ENCODE data around the gene C1orf74.

The C1orf74 gene

GRCh38 chr1:209770636-209771415, 13.5 kb downstream of the C1orf74 start:
- TF ChIP-seq FOXK2 (IDR thresholded peaks at IDR 0.05) (no peak), CTBP1 (IDR thresholded peaks at IDR 0.05; ENCODE audit: borderline replicate concordance) (0 out of 2 replicates have a peak, but pooled peaks have one; percentile 9)
- POLR2A ChIA-PET = no interaction called here
- DNase-seq (ENCODE audit: extremely low spot score) = no peak
- CTCF ChIA-PET = no interaction called here

- TF ChIP-seq SUZ12 (IDR thresholded peaks at IDR 0.05) (no peak), L3MBTL2 (conservative IDR thresholded peaks at IDR 0.05) (no peak), FOXA1 (IDR thresholded peaks at IDR 0.05) (no peak), ELF4 (IDR thresholded peaks at IDR 0.05) (no peak), LEF1 (IDR thresholded peaks at IDR 0.05; ENCODE audit: borderline replicate concordance) (no peak), FOXM1 (IDR thresholded peaks at IDR 0.05; ENCODE audit: borderline replicate concordance) (no peak), NFRKB (IDR thresholded peaks at IDR 0.05) (no peak), PKNOX1 (IDR thresholded peaks at IDR 0.05) (no peak), ARNT (IDR thresholded peaks at IDR 0.05) (no peak), HDGF (IDR thresholded peaks at IDR 0.05; ENCODE audit: borderline replicate concordance) (no peak), SP1 (IDR thresholded peaks at IDR 0.05) (no peak), ZNF384 (IDR thresholded peaks at IDR 0.05) (no peak), CTBP1 (IDR thresholded peaks at IDR 0.05; ENCODE audit: borderline replicate concordance) (no peak), BHLHE40 (IDR thresholded peaks at IDR 0.05; ENCODE audit: borderline replicate concordance) (no peak), TARDBP (IDR thresholded peaks at IDR 0.05) (no peak)
- CTCF ChIA-PET = no interaction called here
- POLR2A ChIA-PET = interaction anchor here (1.4 kb wide), 1 partner anchor 15 kb away, joined by 5 read pairs; the partner anchor contains the start of gene C1orf74
- no peak for DNase-seq (ENCODE audit: extremely low spot score)
Observed at GRCh38 chr1:209769971-209770370, 14.4 kb downstream of the C1orf74 start.

- DNase-seq (ENCODE audit: extremely low spot score) = no peak
- no peak for TF ChIP-seq HDGF (IDR thresholded peaks at IDR 0.05; ENCODE audit: borderline replicate concordance)
- TF ChIP-seq FOXA1 (IDR thresholded peaks at IDR 0.05) = no peak
- no peak for TF ChIP-seq NFRKB (IDR thresholded peaks at IDR 0.05)
- TF ChIP-seq BHLHE40 (IDR thresholded peaks at IDR 0.05; ENCODE audit: borderline replicate concordance) = no peak
- TF ChIP-seq ARNT (IDR thresholded peaks at IDR 0.05) = no peak
- no peak for TF ChIP-seq FOXK2 (IDR thresholded peaks at IDR 0.05)
- POLR2A ChIA-PET = interaction anchor here (1.4 kb wide), 1 partner anchor 15 kb away, joined by 5 read pairs; the partner anchor contains the start of gene C1orf74
- CTCF ChIA-PET = interaction anchor here (0.7 kb wide), 1 partner anchor 170 kb away, joined by 3 read pairs; no protein-coding TSS in a partner anchor
Observed at GRCh38 chr1:209769171-209769904, 15.0 kb downstream of the C1orf74 start.

- CTCF ChIA-PET = no interaction called here
- no peak for DNase-seq (ENCODE audit: extremely low spot score)
- TF ChIP-seq HDGF (IDR thresholded peaks at IDR 0.05; ENCODE audit: borderline replicate concordance) (no peak), ZNF384 (IDR thresholded peaks at IDR 0.05) (no peak), L3MBTL2 (conservative IDR thresholded peaks at IDR 0.05) (no peak), SUZ12 (IDR thresholded peaks at IDR 0.05) (no peak), BHLHE40 (IDR thresholded peaks at IDR 0.05; ENCODE audit: borderline replicate concordance) (no peak), TARDBP (IDR thresholded peaks at IDR 0.05) (no peak), FOXK2 (IDR thresholded peaks at IDR 0.05) (no peak), ELF4 (IDR thresholded peaks at IDR 0.05) (no peak), SP1 (IDR thresholded peaks at IDR 0.05) (no peak), FOXM1 (IDR thresholded peaks at IDR 0.05; ENCODE audit: borderline replicate concordance) (no peak), CTBP1 (IDR thresholded peaks at IDR 0.05; ENCODE audit: borderline replicate concordance) (no peak), PKNOX1 (IDR thresholded peaks at IDR 0.05) (no peak), NFRKB (IDR thresholded peaks at IDR 0.05) (no peak), ARNT (IDR thresholded peaks at IDR 0.05) (no peak), FOXA1 (IDR thresholded peaks at IDR 0.05) (no peak), LEF1 (IDR thresholded peaks at IDR 0.05; ENCODE audit: borderline replicate concordance) (no peak)
- POLR2A ChIA-PET = no interaction called here
Observed at GRCh38 chr1:209768354-209768774, 16.0 kb downstream of the C1orf74 start.

GRCh38 chr1:209767706-209768105, 16.7 kb downstream of the C1orf74 start:
- no peak for TF ChIP-seq LEF1 (IDR thresholded peaks at IDR 0.05; ENCODE audit: borderline replicate concordance)
- TF ChIP-seq ZNF384 (IDR thresholded peaks at IDR 0.05) = no peak
- TF ChIP-seq HDGF (IDR thresholded peaks at IDR 0.05; ENCODE audit: borderline replicate concordance) = no peak
- TF ChIP-seq CTBP1 (IDR thresholded peaks at IDR 0.05; ENCODE audit: borderline replicate concordance) = no peak
- TF ChIP-seq NFRKB (IDR thresholded peaks at IDR 0.05) = no peak
- no peak for TF ChIP-seq SP1 (IDR thresholded peaks at IDR 0.05)
- no peak for TF ChIP-seq SUZ12 (IDR thresholded peaks at IDR 0.05)
- no peak for TF ChIP-seq PKNOX1 (IDR thresholded peaks at IDR 0.05)
- TF ChIP-seq L3MBTL2 (conservative IDR thresholded peaks at IDR 0.05) = no peak
- no peak for TF ChIP-seq ARNT (IDR thresholded peaks at IDR 0.05)
- TF ChIP-seq FOXM1 (IDR thresholded peaks at IDR 0.05; ENCODE audit: borderline replicate concordance) = no peak
- TF ChIP-seq TARDBP (IDR thresholded peaks at IDR 0.05) = no peak
- no peak for TF ChIP-seq ELF4 (IDR thresholded peaks at IDR 0.05)
- no peak for TF ChIP-seq FOXK2 (IDR thresholded peaks at IDR 0.05)
- TF ChIP-seq FOXA1 (IDR thresholded peaks at IDR 0.05) = no peak
- POLR2A ChIA-PET = interaction anchor here (2.5 kb wide), 1 partner anchor 17 kb away, joined by 7 read pairs; the partner anchor contains the start of gene C1orf74
- DNase-seq (ENCODE audit: extremely low spot score) = no peak
- CTCF ChIA-PET = no interaction called here
